ENCODE results near the gene AIPL1.

Gene AIPL1

GRCh38 chr17:6423931-6424330, 11.0 kb downstream of the AIPL1 start:
- in situ Hi-C loops (cut with MboI; ENCODE audit: low pct_unique_long_range_greater_than_20kb, low sequenced_read_pairs, unreplicated experiment): no loop called here
- DNase-seq (ENCODE audit: low spot score): no peak
- TF ChIP-seq CTCF (IDR thresholded peaks at IDR 0.05; ENCODE audit: extremely low read depth, insufficient read depth, missing control alignments): no peak

GRCh38 chr17:6422654-6423241, 12.2 kb downstream of the AIPL1 start:
- in situ Hi-C loops (cut with MboI; ENCODE audit: low pct_unique_long_range_greater_than_20kb, low sequenced_read_pairs, unreplicated experiment): no loop called here
- DNase-seq (ENCODE audit: low spot score): no peak
- no peak for TF ChIP-seq CTCF (IDR thresholded peaks at IDR 0.05; ENCODE audit: extremely low read depth, insufficient read depth, missing control alignments)

GRCh38 chr17:6421700-6422604, 13.0 kb downstream of the AIPL1 start:
- DNase-seq (ENCODE audit: low spot score): peak; percentile 85
- peak; percentile 92 for TF ChIP-seq CTCF (IDR thresholded peaks at IDR 0.05; ENCODE audit: extremely low read depth, insufficient read depth, missing control alignments)

GRCh38 chr17:6420173-6420641, 14.7 kb downstream of the AIPL1 start:
- in situ Hi-C loops (cut with MboI; ENCODE audit: low pct_unique_long_range_greater_than_20kb, low sequenced_read_pairs, unreplicated experiment): no loop called here

More at GRCh38 chr17:6421700-6422604, 13.0 kb downstream of the AIPL1 start:
- in situ Hi-C loops (cut with MboI; ENCODE audit: low pct_unique_long_range_greater_than_20kb, low sequenced_read_pairs, unreplicated experiment): no loop called here

GRCh38 chr17:6415616-6416015, 19.3 kb downstream of the AIPL1 start:
- TF ChIP-seq CTCF (IDR thresholded peaks at IDR 0.05; ENCODE audit: extremely low read depth, insufficient read depth, missing control alignments): no peak
- in situ Hi-C loops (cut with MboI; ENCODE audit: low pct_unique_long_range_greater_than_20kb, low sequenced_read_pairs, unreplicated experiment): loop anchor here (10.0 kb wide), 1 partner anchor 821 kb away; no protein-coding TSS in a partner anchor

More at GRCh38 chr17:6420173-6420641, 14.7 kb downstream of the AIPL1 start:
- no peak for DNase-seq (ENCODE audit: low spot score)
- TF ChIP-seq CTCF (IDR thresholded peaks at IDR 0.05; ENCODE audit: extremely low read depth, insufficient read depth, missing control alignments): peak; percentile 38

GRCh38 chr17:6413065-6413464, 21.9 kb downstream of the AIPL1 start:
- in situ Hi-C loops (cut with MboI; ENCODE audit: low pct_unique_long_range_greater_than_20kb, low sequenced_read_pairs, unreplicated experiment): loop anchor here (10.0 kb wide), 1 partner anchor 818 kb away; no protein-coding TSS in a partner anchor
- TF ChIP-seq CTCF (IDR thresholded peaks at IDR 0.05; ENCODE audit: extremely low read depth, insufficient read depth, missing control alignments): peak; percentile 35
- peak; percentile 70 for DNase-seq (ENCODE audit: low spot score)

More at GRCh38 chr17:6415616-6416015, 19.3 kb downstream of the AIPL1 start:
- DNase-seq (ENCODE audit: low spot score): no peak

Measured in GM13977 (cell line).